Measurements from ENCODE around the gene CSNK1A1L.

The CSNK1A1L gene

GRCh38 chr13:37141011-37141410 lies 35.5 kb upstream of the CSNK1A1L start:
- TF ChIP-seq BHLHE40 (IDR thresholded peaks at IDR 0.05; ENCODE audit: borderline replicate concordance) (no peak), PKNOX1 (IDR thresholded peaks at IDR 0.05) (no peak), LEF1 (IDR thresholded peaks at IDR 0.05; ENCODE audit: borderline replicate concordance) (no peak), FOXK2 (IDR thresholded peaks at IDR 0.05) (no peak), CTBP1 (IDR thresholded peaks at IDR 0.05; ENCODE audit: borderline replicate concordance) (no peak), L3MBTL2 (conservative IDR thresholded peaks at IDR 0.05) (no peak), SUZ12 (IDR thresholded peaks at IDR 0.05) (no peak), ARNT (IDR thresholded peaks at IDR 0.05) (no peak)
- DNase-seq (ENCODE audit: extremely low spot score) = no peak
- CTCF ChIA-PET = no interaction called here
- POLR2A ChIA-PET = no interaction called here

GRCh38 chr13:37139356-37139755 lies 33.9 kb upstream of the CSNK1A1L start:
- POLR2A ChIA-PET = no interaction called here
- CTCF ChIA-PET = no interaction called here
- TF ChIP-seq PKNOX1 (IDR thresholded peaks at IDR 0.05) (no peak), ELF4 (IDR thresholded peaks at IDR 0.05) (no peak)
- DNase-seq (ENCODE audit: extremely low spot score) = no peak

- ChIA-PET POLR2A (no interaction called here), CTCF (no interaction called here)
- no peak for DNase-seq (ENCODE audit: extremely low spot score)
- TF ChIP-seq FOXK2 (IDR thresholded peaks at IDR 0.05) = no peak
- no peak for TF ChIP-seq CTBP1 (IDR thresholded peaks at IDR 0.05; ENCODE audit: borderline replicate concordance)
- no peak for TF ChIP-seq BHLHE40 (IDR thresholded peaks at IDR 0.05; ENCODE audit: borderline replicate concordance)
- no peak for TF ChIP-seq ZNF384 (IDR thresholded peaks at IDR 0.05)
- no peak for TF ChIP-seq TARDBP (IDR thresholded peaks at IDR 0.05)
- TF ChIP-seq HDGF (IDR thresholded peaks at IDR 0.05; ENCODE audit: borderline replicate concordance) = no peak
- TF ChIP-seq FOXM1 (IDR thresholded peaks at IDR 0.05; ENCODE audit: borderline replicate concordance) = no peak
- TF ChIP-seq NFRKB (IDR thresholded peaks at IDR 0.05) = no peak
- TF ChIP-seq SP1 (IDR thresholded peaks at IDR 0.05) = no peak
- TF ChIP-seq PKNOX1 (IDR thresholded peaks at IDR 0.05) = no peak
- no peak for TF ChIP-seq ARNT (IDR thresholded peaks at IDR 0.05)
- no peak for TF ChIP-seq ELF4 (IDR thresholded peaks at IDR 0.05)
These were observed 33.5 kb upstream of the CSNK1A1L start for GRCh38 chr13:37138926-37139325.

GRCh38 chr13:37138169-37138568 lies 32.7 kb upstream of the CSNK1A1L start:
- DNase-seq (ENCODE audit: extremely low spot score) = peak; percentile 15
- ChIA-PET CTCF (interaction anchor here (0.6 kb wide), 1 partner anchor 1435 kb away, joined by 3 read pairs; no protein-coding TSS in a partner anchor), POLR2A (no interaction called here)
- TF ChIP-seq FOXK2 (IDR thresholded peaks at IDR 0.05) = no peak
- no peak for TF ChIP-seq ZNF384 (IDR thresholded peaks at IDR 0.05)
- TF ChIP-seq PKNOX1 (IDR thresholded peaks at IDR 0.05) = no peak
- no peak for TF ChIP-seq SP1 (IDR thresholded peaks at IDR 0.05)
- no peak for TF ChIP-seq FOXA1 (IDR thresholded peaks at IDR 0.05)
- no peak for TF ChIP-seq L3MBTL2 (conservative IDR thresholded peaks at IDR 0.05)

- POLR2A ChIA-PET = no interaction called here
- CTCF ChIA-PET = no interaction called here
- TF ChIP-seq FOXM1 (IDR thresholded peaks at IDR 0.05; ENCODE audit: borderline replicate concordance) = no peak
- no peak for TF ChIP-seq CTBP1 (IDR thresholded peaks at IDR 0.05; ENCODE audit: borderline replicate concordance)
- TF ChIP-seq ELF4 (IDR thresholded peaks at IDR 0.05) = no peak
- no peak for TF ChIP-seq L3MBTL2 (conservative IDR thresholded peaks at IDR 0.05)
- TF ChIP-seq ZNF384 (IDR thresholded peaks at IDR 0.05) = no peak
- TF ChIP-seq ARNT (IDR thresholded peaks at IDR 0.05) = no peak
- no peak for TF ChIP-seq FOXA1 (IDR thresholded peaks at IDR 0.05)
- TF ChIP-seq NFRKB (IDR thresholded peaks at IDR 0.05) = no peak
- no peak for TF ChIP-seq HDGF (IDR thresholded peaks at IDR 0.05; ENCODE audit: borderline replicate concordance)
- no peak for TF ChIP-seq LEF1 (IDR thresholded peaks at IDR 0.05; ENCODE audit: borderline replicate concordance)
- no peak for TF ChIP-seq BHLHE40 (IDR thresholded peaks at IDR 0.05; ENCODE audit: borderline replicate concordance)
- TF ChIP-seq SUZ12 (IDR thresholded peaks at IDR 0.05) = no peak
- TF ChIP-seq PKNOX1 (IDR thresholded peaks at IDR 0.05) = no peak
- TF ChIP-seq FOXK2 (IDR thresholded peaks at IDR 0.05) = no peak
- DNase-seq (ENCODE audit: extremely low spot score) = no peak
These were observed 31.2 kb upstream of the CSNK1A1L start for GRCh38 chr13:37136633-37137032.

GRCh38 chr13:37136187-37136586 lies 30.7 kb upstream of the CSNK1A1L start:
- ChIA-PET CTCF (no interaction called here), POLR2A (interaction anchor here (1.2 kb wide), 1 partner anchor 20 kb away, joined by 3 read pairs; no protein-coding TSS in a partner anchor)
- TF ChIP-seq FOXK2 (IDR thresholded peaks at IDR 0.05) (no peak), ELF4 (IDR thresholded peaks at IDR 0.05) (no peak), ARNT (IDR thresholded peaks at IDR 0.05) (no peak), NFRKB (IDR thresholded peaks at IDR 0.05) (no peak), FOXA1 (IDR thresholded peaks at IDR 0.05) (no peak), PKNOX1 (IDR thresholded peaks at IDR 0.05) (no peak), HDGF (IDR thresholded peaks at IDR 0.05; ENCODE audit: borderline replicate concordance) (no peak), LEF1 (IDR thresholded peaks at IDR 0.05; ENCODE audit: borderline replicate concordance) (no peak), CTBP1 (IDR thresholded peaks at IDR 0.05; ENCODE audit: borderline replicate concordance) (no peak), SUZ12 (IDR thresholded peaks at IDR 0.05) (no peak), FOXM1 (IDR thresholded peaks at IDR 0.05; ENCODE audit: borderline replicate concordance) (no peak), SP1 (IDR thresholded peaks at IDR 0.05) (no peak), L3MBTL2 (conservative IDR thresholded peaks at IDR 0.05) (no peak), BHLHE40 (IDR thresholded peaks at IDR 0.05; ENCODE audit: borderline replicate concordance) (no peak), TARDBP (IDR thresholded peaks at IDR 0.05) (no peak), ZNF384 (IDR thresholded peaks at IDR 0.05) (no peak)
- no peak for DNase-seq (ENCODE audit: extremely low spot score)

Measured in HEK293T (cell line).